Upper lobe of right lung (tissue), 1 donor: ENCODE measurements around the gene MICALL2. TPM values are rescaled to one million over a fixed set of nuclear protein-coding genes. Genes with fewer than 3 reads are reported as not detected.

Experiments
- ATAC-seq: fragments of 200-7000 bp; cut with Tn5 transposase; one replicate; pipeline ENCODE4 v1.9.1; 2020; ENCODE audit warnings: mild to moderate bottlenecking, moderate library complexity
- DNase-seq: peaks from one replicate; pipeline ENCODE4 v3.0.0-alpha.2; 2020
- H3K27ac ChIP-seq: fragments of 200-600 bp; one replicate; pipeline ENCODE4 v1.8.0; 2022
- H3K27me3 ChIP-seq: fragments of 200-600 bp; one replicate; pipeline ENCODE4 v1.8.0; 2022; ENCODE audit warnings: mild to moderate bottlenecking
- H3K36me3 ChIP-seq: fragments of 200-600 bp; one replicate; pipeline ENCODE4 v1.8.0; 2022
- H3K4me1 ChIP-seq: fragments of 200-600 bp; one replicate; pipeline ENCODE4 v1.8.0; 2022
- H3K4me3 ChIP-seq: fragments of 200-600 bp; one replicate; pipeline ENCODE4 v1.8.0; 2022; ENCODE audit warnings: mild to moderate bottlenecking
- H3K9me3 ChIP-seq: fragments of 200-600 bp; one replicate; pipeline ENCODE4 v1.8.0; 2022
- intact Hi-C: fragments of 100-400 bp; cut with DNase I; formaldehyde crosslinking; loops from one replicate; pipeline ENCODE4 v1.11.0; 2022
- total RNA-seq: library from RNA; stranded (reverse); fragmentation: NEBNext Ultra II Directional; extraction: Animal tissue kit (Norgen Biotek cat#: 25700); gene quantifications from one replicate; pipeline ENCODE4 v1.2.1, GENCODE V29; 2021
- TF ChIP-seq, protein P1 (sequence below): fragments of 200-600 bp; IDR thresholded peaks from one replicate; pipeline ENCODE4 v1.8.0; 2022; ENCODE audit warnings: antibody characterized with exemption
- donor health status: DM: no; HTN: yes; CAD: no; lungs with severe emphysema.

Gene MICALL2
- total RNA-seq, 1 donor from 2014 or later, result 37.6 TPM

DNA sequence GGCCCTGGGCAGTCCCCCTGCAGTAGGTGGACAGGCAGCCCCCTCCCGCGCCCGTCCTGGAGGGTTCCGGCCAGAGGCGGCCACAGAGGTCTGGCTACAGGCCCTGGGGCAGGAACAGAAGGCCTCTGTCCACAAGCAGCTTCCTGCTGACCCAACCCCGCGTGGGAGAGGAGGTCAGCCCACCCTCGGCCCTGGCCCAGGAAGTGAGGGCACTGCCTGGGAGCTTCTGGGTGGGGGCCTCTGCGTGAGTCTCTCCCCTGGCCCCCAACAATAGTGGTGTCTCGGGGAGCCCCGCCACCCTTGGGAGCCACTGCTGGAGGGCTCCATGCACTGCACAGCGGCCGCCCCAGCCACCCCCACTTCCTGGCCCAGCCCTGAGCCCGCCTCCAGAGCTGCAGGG is 4.7 kb downstream of the MICALL2 start:
- Histone ChIP-seq H3K9me3 (no peaks in the 10 kb centered on the region), H3K4me1 (peaks cover 43% of the 10 kb centered on the region), H3K27me3 (no peaks in the 10 kb centered on the region), H3K4me3 (peak overlapping the region; percentile 41), H3K36me3 (peaks cover 5% of the 10 kb centered on the region), H3K27ac (peak overlapping the region; percentile 83)
- TF ChIP-seq, protein P1, sequence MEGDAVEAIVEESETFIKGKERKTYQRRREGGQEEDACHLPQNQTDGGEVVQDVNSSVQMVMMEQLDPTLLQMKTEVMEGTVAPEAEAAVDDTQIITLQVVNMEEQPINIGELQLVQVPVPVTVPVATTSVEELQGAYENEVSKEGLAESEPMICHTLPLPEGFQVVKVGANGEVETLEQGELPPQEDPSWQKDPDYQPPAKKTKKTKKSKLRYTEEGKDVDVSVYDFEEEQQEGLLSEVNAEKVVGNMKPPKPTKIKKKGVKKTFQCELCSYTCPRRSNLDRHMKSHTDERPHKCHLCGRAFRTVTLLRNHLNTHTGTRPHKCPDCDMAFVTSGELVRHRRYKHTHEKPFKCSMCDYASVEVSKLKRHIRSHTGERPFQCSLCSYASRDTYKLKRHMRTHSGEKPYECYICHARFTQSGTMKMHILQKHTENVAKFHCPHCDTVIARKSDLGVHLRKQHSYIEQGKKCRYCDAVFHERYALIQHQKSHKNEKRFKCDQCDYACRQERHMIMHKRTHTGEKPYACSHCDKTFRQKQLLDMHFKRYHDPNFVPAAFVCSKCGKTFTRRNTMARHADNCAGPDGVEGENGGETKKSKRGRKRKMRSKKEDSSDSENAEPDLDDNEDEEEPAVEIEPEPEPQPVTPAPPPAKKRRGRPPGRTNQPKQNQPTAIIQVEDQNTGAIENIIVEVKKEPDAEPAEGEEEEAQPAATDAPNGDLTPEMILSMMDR, result no peak
- intact Hi-C loops, result no loop called here
- ATAC-seq (no peak), DNase-seq (no peak)

DNA sequence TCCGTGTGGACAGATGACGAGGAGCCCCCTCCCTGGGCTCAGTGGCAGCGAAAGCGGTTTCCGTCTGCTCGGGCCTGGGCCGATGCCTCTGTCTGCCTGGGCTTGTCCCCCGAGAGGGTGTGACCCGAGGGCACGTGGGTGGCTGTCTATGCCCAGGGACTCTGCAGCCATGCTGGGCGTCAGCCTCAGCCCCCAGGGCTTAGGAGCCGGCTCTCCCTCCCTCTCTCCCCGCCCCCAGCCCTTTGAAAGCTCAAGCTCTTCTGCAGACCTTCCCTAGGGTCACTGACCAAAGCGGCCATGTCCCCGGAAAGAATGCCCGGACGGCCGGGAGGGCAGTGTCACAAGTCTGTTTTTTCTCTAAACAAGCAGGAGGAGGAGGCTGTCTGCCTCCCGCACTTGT is 7.1 kb downstream of the MICALL2 start:
- ATAC-seq, result no peak
- Histone ChIP-seq H3K4me3 (no peak overlapping the region), H3K36me3 (peaks cover 8% of the 10 kb centered on the region), H3K27me3 (no peaks in the 10 kb centered on the region), H3K4me1 (peaks cover 25% of the 10 kb centered on the region), H3K9me3 (no peaks in the 10 kb centered on the region), H3K27ac (no peak overlapping the region)
- no peak for DNase-seq
- TF ChIP-seq, protein P1, result no peak
- intact Hi-C loops, result no loop called here

DNA sequence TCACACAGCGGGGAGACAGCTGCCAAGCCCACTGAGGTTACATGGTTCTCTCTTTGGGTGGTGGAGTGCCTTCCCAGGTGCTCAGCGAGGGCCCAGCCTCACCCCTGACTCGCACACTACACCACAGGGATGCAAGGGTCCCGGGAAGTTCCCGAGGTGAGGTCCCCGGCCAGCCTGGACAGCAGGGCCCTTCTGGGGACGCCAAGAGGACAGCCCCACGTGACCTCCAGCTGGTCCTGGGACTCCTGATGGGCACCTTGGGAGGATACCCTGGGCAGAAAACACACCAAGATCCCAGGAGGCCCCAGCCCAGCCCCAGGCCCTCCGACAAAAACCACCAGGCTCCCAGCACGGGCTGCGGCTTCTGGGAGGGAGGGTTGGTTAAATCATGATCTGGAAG is 8.3 kb downstream of the MICALL2 start:
- H3K4me1 ChIP-seq, result peaks cover 13% of the 10 kb centered on the region
- H3K4me3 ChIP-seq, result no peak overlapping the region
- H3K9me3 ChIP-seq, result no peaks in the 10 kb centered on the region
- no peaks in the 10 kb centered on the region for H3K27me3 ChIP-seq
- ATAC-seq, result no peak
- TF ChIP-seq, protein P1, result no peak
- intact Hi-C loops, result no loop called here
- no peak for DNase-seq
- no peak overlapping the region for H3K27ac ChIP-seq
- peaks cover 8% of the 10 kb centered on the region for H3K36me3 ChIP-seq

DNA sequence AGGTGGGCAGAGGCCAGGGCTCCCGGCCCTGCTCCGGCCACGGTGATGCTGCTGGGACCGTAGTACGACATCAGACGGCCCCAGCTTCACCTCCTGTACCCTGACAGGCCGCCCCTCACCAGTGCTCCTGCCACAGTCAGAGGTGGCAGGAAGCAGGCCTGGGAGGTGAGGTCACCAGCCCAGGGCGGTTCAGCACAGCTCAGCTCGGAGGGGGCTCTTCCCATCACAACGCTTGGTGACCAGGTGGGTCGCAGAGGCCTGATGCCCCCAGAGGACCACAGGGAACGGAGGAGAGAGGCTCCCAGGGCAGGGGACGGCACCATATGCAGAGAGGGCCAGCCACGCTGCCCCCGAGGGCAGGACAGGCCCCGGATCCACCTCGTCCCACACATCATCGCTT is 8.8 kb downstream of the MICALL2 start:
- Histone ChIP-seq H3K4me3 (no peak overlapping the region), H3K27ac (no peak overlapping the region), H3K36me3 (peaks cover 8% of the 10 kb centered on the region), H3K9me3 (no peaks in the 10 kb centered on the region), H3K27me3 (no peaks in the 10 kb centered on the region), H3K4me1 (peaks cover 8% of the 10 kb centered on the region)
- TF ChIP-seq, protein P1, result no peak
- no peak for ATAC-seq
- intact Hi-C loops, result no loop called here
- no peak for DNase-seq

DNA sequence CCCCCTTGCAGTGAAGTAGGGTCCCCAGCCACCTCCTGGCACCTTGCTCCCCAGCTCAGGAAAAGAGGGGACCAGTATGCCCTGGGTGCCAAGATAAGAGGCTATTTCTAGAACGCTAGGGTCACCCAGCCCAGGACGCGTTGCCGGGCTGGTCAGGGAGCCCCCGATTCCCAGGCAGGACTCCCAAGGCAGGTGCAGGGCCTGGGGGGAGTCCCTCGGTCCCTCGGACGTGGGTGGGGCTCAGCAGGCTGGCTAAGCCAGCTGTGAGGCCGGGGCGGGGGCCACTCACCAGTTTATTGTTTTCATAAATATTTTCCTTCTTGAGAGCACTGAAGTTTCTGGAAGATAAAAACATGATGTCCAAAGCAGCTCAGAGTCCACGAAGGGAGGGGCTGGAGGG is 9.3 kb downstream of the MICALL2 start:
- Histone ChIP-seq H3K4me1 (peaks cover 3% of the 10 kb centered on the region), H3K36me3 (peaks cover 8% of the 10 kb centered on the region), H3K27ac (no peak overlapping the region), H3K27me3 (no peaks in the 10 kb centered on the region), H3K9me3 (no peaks in the 10 kb centered on the region), H3K4me3 (no peak overlapping the region)
- intact Hi-C loops, result no loop called here
- TF ChIP-seq, protein P1, result no peak
- no peak for ATAC-seq
- DNase-seq, result no peak

DNA sequence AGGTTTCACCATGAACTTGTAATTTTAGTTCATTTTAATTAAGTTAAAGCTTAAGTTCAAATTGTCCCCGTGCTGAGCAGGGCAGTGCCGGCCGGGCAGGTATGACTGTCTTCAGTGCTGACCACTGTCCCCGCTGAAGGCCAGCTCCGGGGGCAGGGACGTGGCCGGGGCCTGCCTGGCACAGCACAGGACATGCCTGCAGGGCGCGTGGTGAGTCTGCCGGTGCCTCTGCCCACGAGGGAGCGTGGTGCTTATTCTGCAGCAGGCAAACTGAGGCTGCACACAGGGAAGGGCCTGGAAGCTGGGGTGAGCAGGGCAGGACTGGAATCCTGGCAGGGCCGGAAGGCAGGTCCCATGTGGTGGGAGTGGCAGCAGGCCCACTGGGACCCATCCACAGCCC is 9.8 kb downstream of the MICALL2 start:
- H3K36me3 ChIP-seq, result peaks cover 8% of the 10 kb centered on the region
- H3K27me3 ChIP-seq, result no peaks in the 10 kb centered on the region
- no peak overlapping the region for H3K4me3 ChIP-seq
- H3K27ac ChIP-seq, result no peak overlapping the region
- no peak for DNase-seq
- intact Hi-C loops, result no loop called here
- ATAC-seq, result no peak
- TF ChIP-seq, protein P1, result no peak
- no peaks in the 10 kb centered on the region for H3K4me1 ChIP-seq
- H3K9me3 ChIP-seq, result no peaks in the 10 kb centered on the region
